Activated T-cell treated with anti-CD3 and anti-CD28 coated beads, Interleukin-2, amount 50 U/mL, for 4 hours (primary cell): ENCODE measurements around the gene MAN1A1. TPM values are rescaled to one million over a fixed set of nuclear protein-coding genes. Genes with fewer than 3 reads are reported as not detected.

Source experiments
- ATAC-seq, 2 donors: fragments of 200-7000 bp; cut with Tn5 transposase; one replicate each; pipeline ENCODE4 v1.10.0; 2021
- DNase-seq: peaks from one replicate; pipeline ENCODE4 v3.0.0-alpha.2; 2020
- H3K27me3 Mint-ChIP-seq: one replicate; pipeline ENCODE4 v1.8.0; 2021; ENCODE audit warnings: low read depth, mixed read lengths
- H3K36me3 Mint-ChIP-seq: one replicate; pipeline ENCODE4 v1.8.0; 2022; ENCODE audit warnings: mixed read lengths; ENCODE audit not compliant: insufficient read depth
- H3K4me1 Mint-ChIP-seq: one replicate; pipeline ENCODE4 v1.8.0; 2021; ENCODE audit warnings: low read depth, mixed read lengths
- H3K4me3 Mint-ChIP-seq: one replicate; pipeline ENCODE4 v1.8.0; 2021; ENCODE audit warnings: mild to moderate bottlenecking, moderate library complexity, mixed read lengths
- H3K9me3 Mint-ChIP-seq: one replicate; pipeline ENCODE4 v1.8.0; 2021; ENCODE audit warnings: mixed read lengths
- total RNA-seq, 3 donors: library from RNA; stranded (reverse); gene quantifications; one replicate each; pipeline ENCODE4 v1.2.1, GENCODE V29; 2021

MAN1A1 gene
- total RNA-seq, 3 donors from 2014 or later = 28.5 to 33.6 (median 31.2) TPM

DNA sequence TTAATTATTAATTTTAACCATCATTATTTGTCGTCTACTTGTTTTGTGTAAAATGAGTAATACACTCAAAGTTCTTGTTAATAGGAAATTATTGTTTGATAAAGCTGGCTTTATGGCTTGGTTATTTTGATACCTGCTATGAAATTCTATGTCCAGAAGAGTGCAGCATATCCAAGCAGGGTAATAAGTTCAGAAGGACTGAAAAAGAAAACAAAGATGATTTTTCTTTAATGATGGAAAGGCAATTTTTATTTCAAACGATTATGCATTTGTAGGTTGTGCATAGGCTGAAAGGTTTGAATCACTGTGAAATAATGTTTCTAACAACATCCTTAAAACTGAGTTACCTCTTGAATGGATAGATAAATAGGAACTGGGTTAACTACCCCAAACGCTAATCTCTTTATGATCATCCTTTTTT, 1.4 kb upstream of the MAN1A1 start:
- H3K36me3 Mint-ChIP-seq = no peaks in the 10 kb centered on the region
- no peak for DNase-seq
- ATAC-seq = no peak

DNA sequence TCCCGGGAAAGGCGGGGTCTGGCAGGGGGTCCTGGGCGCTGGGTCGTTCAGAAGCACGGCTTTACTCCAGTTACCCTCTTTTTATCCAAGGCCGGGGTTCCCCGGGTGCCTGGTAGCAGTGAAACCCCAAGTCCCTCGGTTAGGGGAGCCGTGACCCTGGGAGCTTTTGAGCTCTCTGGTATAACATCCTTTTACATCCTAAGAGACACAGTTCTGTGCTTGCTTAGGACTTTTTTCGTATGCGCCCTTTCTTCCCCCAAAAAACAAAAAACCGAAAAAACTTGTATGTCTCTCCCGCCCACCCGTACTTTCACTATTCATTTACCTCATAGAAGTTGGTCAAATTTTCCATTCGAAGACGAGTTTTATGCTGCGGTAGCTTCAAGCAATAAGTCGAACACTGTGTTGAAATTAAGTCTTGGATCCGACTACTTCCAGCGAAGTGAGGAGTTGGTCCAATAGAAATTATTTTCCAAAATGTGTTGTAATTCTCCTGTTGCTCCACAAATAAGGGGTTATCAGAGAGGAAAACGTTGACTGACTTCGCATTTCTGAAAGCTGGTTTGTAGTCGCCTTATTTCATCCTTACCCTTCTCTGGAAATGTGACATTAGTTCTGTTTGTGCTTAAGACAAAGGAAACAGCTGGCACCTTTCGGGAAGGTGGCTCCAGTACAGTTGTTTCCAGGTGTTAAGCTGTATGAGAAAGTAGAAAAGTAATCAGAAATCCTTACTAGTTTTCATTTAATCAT, 816 bp upstream of the MAN1A1 start:
- peak overlapping the region; percentile 86 for H3K4me3 Mint-ChIP-seq
- DNase-seq (peak; percentile 25), ATAC-seq (peak; percentile 57 to 61)
- H3K4me1 Mint-ChIP-seq = peaks cover 39% of the 10 kb centered on the region
- H3K27me3 Mint-ChIP-seq = no peaks in the 10 kb centered on the region
- peaks cover 2% of the 10 kb centered on the region for H3K36me3 Mint-ChIP-seq
- H3K9me3 Mint-ChIP-seq = no peaks in the 10 kb centered on the region

More for the DNA sequence above, 1.4 kb upstream of the MAN1A1 start:
- Mint-ChIP-seq H3K27me3 (no peaks in the 10 kb centered on the region), H3K4me3 (peak overlapping the region; percentile 86), H3K4me1 (peaks cover 35% of the 10 kb centered on the region), H3K9me3 (no peaks in the 10 kb centered on the region)

DNA sequence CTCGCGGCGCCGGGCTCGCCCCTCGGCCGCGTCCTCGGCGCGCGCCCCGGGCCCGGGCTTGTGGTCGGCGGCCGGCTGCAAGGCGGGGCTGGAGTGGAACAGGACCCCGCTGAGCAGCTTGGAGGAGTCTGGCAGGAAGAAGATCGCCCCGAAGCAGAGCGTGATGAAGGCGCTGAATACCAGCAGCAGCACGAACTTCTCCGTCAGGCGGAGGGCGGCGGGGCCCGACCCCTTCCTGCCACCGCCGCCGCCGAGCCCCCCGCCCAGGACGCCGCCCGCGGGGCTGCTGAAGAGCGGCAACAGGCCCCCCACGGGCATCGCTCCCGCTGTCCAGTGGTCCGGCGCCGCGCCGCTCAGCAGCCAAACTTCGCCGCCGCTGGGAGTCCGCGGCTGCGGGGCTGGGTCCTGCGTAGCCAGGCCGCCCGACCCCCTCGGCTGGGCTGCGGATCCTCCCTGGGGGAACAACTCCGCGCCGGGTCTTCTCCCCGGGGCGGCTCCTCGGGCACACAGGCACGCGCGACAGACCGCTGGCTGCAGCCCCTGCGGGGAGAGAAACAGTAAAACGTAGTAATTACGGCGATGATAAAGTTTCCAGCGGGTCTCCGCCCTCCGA, 707 bp downstream of the MAN1A1 start:
- DNase-seq (peak; percentile 10), ATAC-seq (peak; percentile 7 to 8)
- Mint-ChIP-seq H3K27me3 (no peaks in the 10 kb centered on the region), H3K36me3 (peaks cover 4% of the 10 kb centered on the region), H3K4me1 (peaks cover 50% of the 10 kb centered on the region), H3K4me3 (peak overlapping the region; percentile 91), H3K9me3 (no peaks in the 10 kb centered on the region)

DNA sequence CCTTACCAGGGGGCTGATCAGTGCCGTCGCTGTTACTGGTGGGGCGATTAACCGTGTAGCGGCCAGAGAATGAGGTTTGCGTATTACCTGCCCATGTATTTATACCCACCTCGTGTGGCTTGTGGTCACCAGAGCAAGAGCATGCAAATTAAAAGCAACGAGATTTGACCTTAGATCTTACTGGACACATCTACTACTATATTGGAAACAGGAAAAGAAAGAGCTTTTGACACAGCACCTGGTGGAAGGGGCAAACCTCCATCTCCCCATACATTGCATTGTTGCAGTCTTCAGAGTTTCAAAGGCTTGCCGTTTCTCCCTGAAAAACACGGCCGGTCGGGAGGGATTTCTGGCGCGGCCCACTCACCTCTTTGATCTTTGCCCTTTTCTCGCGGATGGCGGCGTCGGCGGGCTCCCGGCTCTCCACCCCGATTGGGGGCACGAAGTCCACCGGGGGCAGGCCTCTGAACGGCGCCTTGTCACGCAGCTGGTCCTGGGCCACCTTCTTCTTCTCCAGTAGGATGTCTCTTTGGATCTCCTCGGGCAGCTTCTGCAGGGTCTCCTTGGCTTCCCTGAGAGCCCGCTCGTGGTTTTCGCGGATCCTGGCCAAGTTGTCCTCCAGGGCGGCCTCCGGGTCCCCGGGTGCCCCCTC, 1.3 kb downstream of the MAN1A1 start:
- peaks cover 52% of the 10 kb centered on the region for H3K4me1 Mint-ChIP-seq
- no peak for ATAC-seq

DNA sequence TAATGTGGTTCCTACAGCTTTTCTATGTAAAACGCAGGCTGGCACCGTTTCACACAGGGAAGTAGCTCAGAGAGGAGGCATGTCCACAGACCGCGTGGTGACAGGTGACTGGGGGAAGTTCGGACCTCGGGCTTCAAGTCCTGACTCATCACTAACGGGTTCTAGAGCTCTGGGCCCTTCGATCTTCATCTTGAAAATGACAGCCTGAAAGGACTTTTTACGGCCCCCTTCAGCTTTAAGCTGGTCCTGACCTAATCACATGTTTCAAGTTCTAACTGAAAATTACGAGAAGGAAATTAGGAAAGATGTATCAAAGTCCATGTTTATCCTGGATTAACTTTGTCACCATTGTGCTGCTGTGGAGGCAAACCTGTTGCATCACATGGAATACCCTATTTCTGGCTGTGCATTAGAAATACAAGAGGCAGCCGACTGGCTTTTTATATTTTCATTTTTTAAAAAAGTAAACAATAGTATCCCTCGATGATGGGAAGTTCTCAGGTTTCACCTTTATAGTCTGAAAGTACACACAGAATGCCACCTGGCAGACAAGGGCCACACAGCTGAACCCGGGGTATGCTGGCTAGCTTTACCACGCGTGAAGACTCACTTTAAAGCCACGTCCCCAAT, 2.0 kb downstream of the MAN1A1 start:
- no peak for ATAC-seq
- Mint-ChIP-seq H3K27me3 (no peaks in the 10 kb centered on the region), H3K9me3 (no peaks in the 10 kb centered on the region), H3K4me1 (peaks cover 53% of the 10 kb centered on the region), H3K4me3 (peak overlapping the region; percentile 91), H3K36me3 (peaks cover 4% of the 10 kb centered on the region)
- peak; percentile 17 for DNase-seq

More for the DNA sequence above, 1.3 kb downstream of the MAN1A1 start:
- peak; percentile 28 for DNase-seq
- H3K9me3 Mint-ChIP-seq = no peaks in the 10 kb centered on the region
- peak overlapping the region; percentile 91 for H3K4me3 Mint-ChIP-seq
- H3K36me3 Mint-ChIP-seq = peaks cover 4% of the 10 kb centered on the region
- no peaks in the 10 kb centered on the region for H3K27me3 Mint-ChIP-seq

DNA sequence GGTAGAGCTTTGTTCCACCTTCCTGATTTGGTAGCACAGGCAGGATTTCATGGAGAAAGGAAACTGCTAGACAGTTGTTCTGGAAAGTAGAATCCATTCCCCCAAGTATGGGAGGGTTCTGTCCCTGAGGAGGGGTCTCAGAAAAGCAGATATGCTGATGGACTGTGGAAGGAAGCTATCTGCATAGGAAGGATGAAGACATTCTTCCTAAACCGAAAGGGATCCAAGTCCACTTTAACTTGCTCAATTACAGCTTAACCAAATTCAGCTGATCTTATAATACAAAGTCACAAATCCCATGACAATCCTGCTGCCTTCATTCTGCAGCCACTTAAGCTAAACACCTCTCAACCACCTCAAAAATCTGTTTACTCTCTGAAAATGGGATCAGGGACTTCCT, 2.6 kb downstream of the MAN1A1 start:
- Mint-ChIP-seq H3K4me1 (peaks cover 53% of the 10 kb centered on the region), H3K27me3 (no peaks in the 10 kb centered on the region), H3K36me3 (peaks cover 4% of the 10 kb centered on the region), H3K9me3 (no peaks in the 10 kb centered on the region), H3K4me3 (peak overlapping the region; percentile 91)
- no peak for ATAC-seq
- DNase-seq = no peak

DNA sequence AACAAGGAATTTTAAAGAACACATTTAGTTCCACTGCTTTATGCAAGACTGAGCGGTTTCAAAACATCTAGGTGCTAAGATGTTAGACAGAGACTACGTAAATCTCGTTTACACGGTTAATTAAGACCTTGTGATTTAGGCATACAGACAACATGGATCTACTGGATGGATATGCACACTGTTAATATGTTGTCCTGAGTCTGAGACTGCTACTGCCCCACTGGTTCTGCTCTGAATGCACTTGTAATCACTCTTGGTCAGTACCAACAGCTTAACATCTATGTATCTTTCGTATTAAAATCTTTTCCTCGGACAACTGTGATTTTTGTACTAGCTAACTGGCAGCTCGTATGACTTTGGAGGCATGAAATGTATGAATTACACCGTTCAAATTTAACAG, 3.1 kb downstream of the MAN1A1 start:
- H3K4me3 Mint-ChIP-seq = peak overlapping the region; percentile 91
- no peaks in the 10 kb centered on the region for H3K27me3 Mint-ChIP-seq
- DNase-seq = no peak
- peaks cover 4% of the 10 kb centered on the region for H3K36me3 Mint-ChIP-seq
- peaks cover 50% of the 10 kb centered on the region for H3K4me1 Mint-ChIP-seq
- H3K9me3 Mint-ChIP-seq = no peaks in the 10 kb centered on the region
- ATAC-seq = no peak

DNA sequence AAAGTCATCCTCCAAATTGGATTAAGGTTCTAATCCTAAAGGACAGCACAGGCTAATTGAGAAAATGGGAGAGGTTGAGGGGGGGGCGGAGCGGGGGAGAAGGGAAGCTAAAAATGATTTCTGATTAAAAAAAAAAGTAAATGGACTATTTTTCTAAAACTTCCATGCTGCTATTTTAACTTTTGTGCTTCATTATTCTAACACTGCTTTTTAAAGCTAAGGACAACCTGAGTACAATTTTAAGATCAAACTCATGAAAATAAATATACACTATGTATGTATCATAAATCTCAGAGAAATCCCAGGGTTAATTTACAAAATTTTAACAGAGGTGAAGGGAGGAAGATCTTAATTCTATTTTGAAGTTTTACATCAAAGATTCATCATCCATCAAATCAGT, 4.4 kb downstream of the MAN1A1 start:
- no peak for ATAC-seq
- no peak for DNase-seq
- H3K4me1 Mint-ChIP-seq = peaks cover 49% of the 10 kb centered on the region
- no peaks in the 10 kb centered on the region for H3K9me3 Mint-ChIP-seq
- no peaks in the 10 kb centered on the region for H3K27me3 Mint-ChIP-seq
- peaks cover 4% of the 10 kb centered on the region for H3K36me3 Mint-ChIP-seq
- H3K4me3 Mint-ChIP-seq = peak overlapping the region; percentile 91

DNA sequence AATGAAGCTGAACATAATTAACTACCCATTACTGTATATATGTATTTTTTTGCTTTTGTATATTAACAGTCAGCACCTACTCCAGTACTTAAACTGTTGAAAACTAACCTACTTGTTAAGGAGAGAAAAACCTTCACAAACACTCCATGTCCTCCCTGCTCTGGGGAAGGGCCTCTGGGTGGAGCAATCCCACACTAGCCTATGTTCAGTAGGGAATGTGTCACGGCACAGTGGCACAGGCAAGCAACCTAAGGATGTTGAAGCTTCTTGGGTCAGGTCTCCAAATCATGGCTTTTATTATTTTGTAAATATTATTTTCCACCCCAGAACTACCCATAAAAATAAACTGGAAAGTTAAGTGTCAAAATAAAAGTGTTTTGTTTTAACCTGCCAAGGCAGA, 5.3 kb downstream of the MAN1A1 start:
- Mint-ChIP-seq H3K4me1 (peaks cover 50% of the 10 kb centered on the region), H3K36me3 (peaks cover 4% of the 10 kb centered on the region), H3K4me3 (no peak overlapping the region)

DNA sequence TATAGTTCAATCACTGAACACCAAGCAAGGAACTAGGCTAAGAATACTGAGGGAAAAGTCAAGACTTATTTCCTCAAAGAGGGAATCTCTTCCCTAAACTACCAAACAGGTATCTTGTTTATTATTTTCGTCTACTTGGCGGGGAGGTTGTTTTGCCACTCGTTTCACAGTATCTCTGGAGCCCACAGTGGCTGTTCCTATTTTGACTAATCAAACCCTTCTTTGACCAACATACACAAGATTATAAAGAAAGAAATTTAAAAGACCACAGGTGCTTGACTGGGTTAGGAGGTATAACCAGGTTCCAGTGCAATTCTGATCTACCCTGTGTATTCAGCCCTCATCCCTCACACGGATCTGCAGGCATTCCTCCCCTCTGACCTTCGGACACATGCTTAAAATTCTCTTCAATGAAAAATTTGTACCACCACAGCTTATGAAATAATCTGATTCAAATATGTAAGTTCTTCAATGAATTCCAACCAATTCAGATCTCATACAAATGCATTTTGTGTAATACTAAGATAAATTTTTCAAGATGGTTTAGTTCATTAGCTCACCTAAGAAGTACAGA, 5.9 kb downstream of the MAN1A1 start:
- H3K9me3 Mint-ChIP-seq = no peaks in the 10 kb centered on the region
- no peak for DNase-seq
- ATAC-seq = no peak
- peaks cover 4% of the 10 kb centered on the region for H3K36me3 Mint-ChIP-seq
- peaks cover 56% of the 10 kb centered on the region for H3K4me1 Mint-ChIP-seq
- H3K27me3 Mint-ChIP-seq = no peaks in the 10 kb centered on the region
- no peak overlapping the region for H3K4me3 Mint-ChIP-seq

More for the DNA sequence above, 5.3 kb downstream of the MAN1A1 start:
- DNase-seq = no peak
- Mint-ChIP-seq H3K9me3 (no peaks in the 10 kb centered on the region), H3K27me3 (no peaks in the 10 kb centered on the region)
- ATAC-seq = no peak

DNA sequence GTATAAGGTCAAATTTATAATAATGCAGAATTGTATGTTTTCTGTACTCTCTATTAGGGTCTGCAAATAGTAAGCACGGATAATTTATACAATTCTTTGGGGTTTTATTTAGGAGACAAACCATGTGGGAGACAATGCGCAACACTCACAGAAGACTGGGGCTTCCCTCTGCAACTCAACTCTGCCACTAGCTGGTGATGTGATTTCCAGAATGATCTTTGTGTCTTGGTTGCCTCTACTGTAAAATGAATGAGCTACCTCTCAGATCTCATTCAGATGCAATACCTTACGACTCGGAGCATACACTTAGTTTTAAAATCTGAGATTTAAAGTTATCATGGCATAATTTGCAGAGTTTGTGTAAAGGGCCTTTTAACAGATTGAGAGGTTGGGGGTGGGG, 6.4 kb downstream of the MAN1A1 start:
- ATAC-seq (no peak), DNase-seq (no peak)
- Mint-ChIP-seq H3K27me3 (no peaks in the 10 kb centered on the region), H3K4me1 (peaks cover 59% of the 10 kb centered on the region), H3K36me3 (peaks cover 4% of the 10 kb centered on the region), H3K4me3 (no peak overlapping the region), H3K9me3 (no peaks in the 10 kb centered on the region)

DNA sequence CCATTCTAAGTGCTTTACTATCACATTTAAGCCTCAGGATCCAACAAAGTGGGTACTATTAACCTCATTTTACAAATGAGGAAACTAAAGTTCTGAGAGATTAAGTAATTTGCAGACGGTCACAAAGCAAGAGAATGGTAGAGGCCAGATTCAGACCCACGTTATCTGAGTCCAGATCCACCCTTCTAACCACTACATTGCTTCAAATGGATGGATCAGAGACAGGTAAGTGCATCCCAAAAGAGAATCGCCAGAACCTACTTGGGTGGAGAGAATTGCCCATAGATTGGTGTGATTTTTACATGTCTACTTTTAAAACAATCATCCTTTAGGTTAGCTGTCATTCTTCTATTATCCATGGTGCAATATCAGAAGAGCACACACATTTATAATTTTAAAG, 7.1 kb downstream of the MAN1A1 start:
- Mint-ChIP-seq H3K4me1 (peaks cover 55% of the 10 kb centered on the region), H3K27me3 (no peaks in the 10 kb centered on the region), H3K36me3 (peaks cover 4% of the 10 kb centered on the region), H3K9me3 (no peaks in the 10 kb centered on the region), H3K4me3 (no peak overlapping the region)
- DNase-seq = no peak
- ATAC-seq = no peak

DNA sequence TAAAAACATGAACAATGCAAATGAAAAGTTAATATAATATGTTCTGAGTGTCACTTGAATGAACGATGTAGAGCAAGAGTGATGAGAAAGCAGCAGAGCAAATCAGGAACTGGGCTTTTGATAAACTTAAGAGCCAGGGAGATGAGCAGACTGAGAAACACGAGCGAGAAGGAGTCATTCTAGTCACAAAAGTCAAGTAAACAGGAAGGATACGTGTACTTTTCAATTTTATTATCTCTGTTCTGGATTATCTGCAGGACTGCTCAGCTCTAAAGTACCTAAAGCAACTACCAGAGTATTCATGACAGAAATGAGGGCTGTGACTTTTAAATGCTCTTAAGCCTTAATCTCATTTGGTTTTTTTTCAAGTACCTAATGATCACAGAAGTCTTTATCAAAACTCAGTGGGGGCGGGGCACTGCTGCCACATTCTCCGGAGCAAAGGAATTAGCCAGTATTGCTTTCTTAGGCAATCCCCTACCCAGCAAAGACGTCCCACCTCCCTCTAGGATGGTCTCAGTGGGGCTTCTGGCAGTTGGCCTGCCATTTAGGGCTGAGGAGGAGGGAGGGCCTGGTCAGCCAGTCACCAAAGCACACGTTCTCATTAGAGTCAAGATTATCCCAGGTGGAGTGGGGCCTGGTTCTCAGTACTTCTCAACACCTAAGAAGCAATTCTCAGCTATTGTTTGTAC, 8.6 kb downstream of the MAN1A1 start:
- Mint-ChIP-seq H3K36me3 (peaks cover 8% of the 10 kb centered on the region), H3K4me1 (peaks cover 54% of the 10 kb centered on the region), H3K27me3 (no peaks in the 10 kb centered on the region), H3K4me3 (no peak overlapping the region), H3K9me3 (no peaks in the 10 kb centered on the region)
- no peak for DNase-seq
- ATAC-seq = peak; percentile 19 to 32
